Measurements from ENCODE around the gene CIART. TPM values are rescaled to one million over a fixed set of nuclear protein-coding genes. Genes with fewer than 3 reads are reported as not detected.
A peak's percentile ranks its signal among the peaks of the same experiment; 100 is the strongest.

Gene CIART
- total RNA-seq, 6 donors from 2014 or later: 2.7 to 14.7 (median 7.5) TPM

DNA sequence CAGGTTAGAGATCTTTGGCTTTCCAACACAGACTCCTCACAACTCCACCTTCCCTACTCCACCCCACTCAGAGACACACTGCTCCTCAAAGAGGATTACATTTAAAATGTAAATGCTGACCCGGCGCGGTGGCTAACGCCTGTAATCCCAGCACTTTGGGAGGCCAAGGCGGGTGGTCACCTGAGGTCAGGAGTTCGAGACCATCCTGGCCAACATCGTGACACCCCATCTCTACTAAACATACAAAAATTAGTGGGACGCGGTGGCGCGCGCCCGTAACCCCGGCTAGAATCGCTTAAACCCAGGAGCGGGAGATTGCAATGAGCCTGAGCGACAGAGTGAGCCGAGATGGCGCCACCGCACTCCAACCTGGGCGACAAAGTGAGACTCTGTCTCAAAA lies 44.6 kb upstream of the CIART start:
- Histone ChIP-seq H3K9me3 (no peaks in the 10 kb centered on the region), H3K27me3 (no peaks in the 10 kb centered on the region), H3K27ac (no peak overlapping the region), H3K4me1 (peaks cover 9 to 19% (median 17%) of the 10 kb centered on the region in 4 donors), H3K36me3 (no peaks in the 10 kb centered on the region), H3K4me3 (no peak overlapping the region)
- TF ChIP-seq CTCF (IDR thresholded peaks at IDR 0.05): no peak
- no peak for TF ChIP-seq POLR2A (IDR thresholded peaks at IDR 0.05)
- no peak for TF ChIP-seq EP300 (IDR thresholded peaks at IDR 0.05)
- TF ChIP-seq POLR2AphosphoS5 (IDR thresholded peaks at IDR 0.05): no peak
- peak in 1 of 2 donors; percentile 71 for DNase-seq
- WGBS, 2 donors: 89 to 93% methylated on average over 21 of the region's 21 CpGs
- no peak for ATAC-seq (ENCODE audit: low FRiP score in 2 of 2)

GRCh38 chr1:150243003-150243402 lies 39.4 kb upstream of the CIART start:
- H3K4me1 ChIP-seq: no peaks in the 10 kb centered on the region
- H3K27ac ChIP-seq: no peak overlapping the region
- H3K9me3 ChIP-seq: no peaks in the 10 kb centered on the region
- ATAC-seq (ENCODE audit: low FRiP score in 2 of 2): no peak
- no peak for DNase-seq
- no peaks in the 10 kb centered on the region for H3K27me3 ChIP-seq
- no peak for TF ChIP-seq CTCF (IDR thresholded peaks at IDR 0.05)
- no peak for TF ChIP-seq EP300 (IDR thresholded peaks at IDR 0.05)
- TF ChIP-seq POLR2A (IDR thresholded peaks at IDR 0.05): no peak
- TF ChIP-seq POLR2AphosphoS5 (IDR thresholded peaks at IDR 0.05): no peak
- H3K36me3 ChIP-seq: no peaks in the 10 kb centered on the region
- 86 to 100% methylated on average over 3 of the region's 3 CpGs for WGBS, 2 donors
- H3K4me3 ChIP-seq: no peak overlapping the region

GRCh38 chr1:150249936-150250335 lies 32.4 kb upstream of the CIART start:
- H3K36me3 ChIP-seq: no peaks in the 10 kb centered on the region
- H3K4me1 ChIP-seq: no peaks in the 10 kb centered on the region
- WGBS, 2 donors: 70 to 71% methylated on average over 2 of the region's 2 CpGs
- TF ChIP-seq EP300 (IDR thresholded peaks at IDR 0.05) (no peak), CTCF (IDR thresholded peaks at IDR 0.05) (no peak)
- ATAC-seq (ENCODE audit: low FRiP score in 2 of 2) (no peak), DNase-seq (no peak)
- H3K27me3 ChIP-seq: no peaks in the 10 kb centered on the region
- H3K9me3 ChIP-seq: no peaks in the 10 kb centered on the region
- no peak overlapping the region for H3K27ac ChIP-seq
- no peak overlapping the region for H3K4me3 ChIP-seq

DNA sequence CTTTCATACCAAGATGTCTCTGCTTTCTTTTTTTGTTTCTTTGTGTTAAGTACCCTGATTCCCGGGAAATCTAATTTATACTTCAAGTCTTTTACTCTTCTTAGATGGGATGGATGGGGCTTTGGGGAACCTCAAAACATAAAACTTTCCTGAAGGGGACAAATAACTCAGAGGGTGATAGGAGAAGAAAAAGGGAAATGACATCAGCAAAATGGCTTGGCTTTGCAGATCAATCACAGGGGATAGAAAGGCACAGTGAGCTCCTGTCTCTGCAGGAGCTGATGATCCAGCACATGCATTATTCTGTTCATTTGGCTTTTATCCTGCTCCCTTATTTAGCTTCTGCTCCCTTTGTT lies 26.2 kb upstream of the CIART start:
- DNase-seq: no peak
- WGBS, 2 donors: 0 to 7% methylated on average over 1 of the region's 1 CpG
- H3K27ac ChIP-seq: peak overlapping the region in 3 of 4 donors; percentile 46 to 62 (median 48)

More for the DNA sequence above, 26.2 kb upstream of the CIART start:
- no peak for ATAC-seq (ENCODE audit: low FRiP score in 2 of 2)
- H3K4me3 ChIP-seq: peak overlapping the region in 2 of 4 donors; percentile 40 to 44
- no peak for TF ChIP-seq POLR2A (IDR thresholded peaks at IDR 0.05)
- TF ChIP-seq CTCF (IDR thresholded peaks at IDR 0.05): no peak
- TF ChIP-seq POLR2AphosphoS5 (IDR thresholded peaks at IDR 0.05): no peak
- no peak for TF ChIP-seq EP300 (IDR thresholded peaks at IDR 0.05)
- H3K36me3 ChIP-seq: no peaks in the 10 kb centered on the region
- peaks cover 9 to 23% (median 13%) of the 10 kb centered on the region in 4 donors for H3K4me1 ChIP-seq
- no peaks in the 10 kb centered on the region for H3K9me3 ChIP-seq
- H3K27me3 ChIP-seq: peaks cover 0 to 4% (median 0%) of the 10 kb centered on the region in 4 donors

All from upper lobe of left lung (tissue), 6 donors.